GM18517 (cell line): ENCODE results near the gene FHOD1.

Experiments used
- ATAC-seq: cut with Tn5 transposase; IDR thresholded peaks from one replicate; pipeline ENCODE4 v1.9.1; 2021; ENCODE audit warnings: mild to moderate bottlenecking, moderate library complexity; ENCODE audit not compliant: unreplicated experiment

FHOD1 gene

GRCh38 chr16:67179421-67180080 is 67.7 kb downstream of the FHOD1 start:
- no peak for ATAC-seq
